Hepatocyte (in vitro differentiated cells): Measurements from ENCODE around the gene RAMAC. TPM values are rescaled to one million over a fixed set of nuclear protein-coding genes. Genes with fewer than 3 reads are reported as not detected.
"Not testable (repeated sequence)": the region's sequence is repeated elsewhere in the genome, so short reads cannot be mapped to it uniquely, and the experiment has no call there.

Experiments
- DNase-seq: peaks from one replicate; pipeline ENCODE4 v3.0.0-alpha.2; 2016; ENCODE audit warnings: low spot score
- H2AFZ ChIP-seq: fragments of 200-600 bp; sonication (generic); 2 replicates; pipeline ENCODE4 v1.6.0; 2016; ENCODE audit warnings: antibody characterized with exemption, mild to moderate bottlenecking
- H3K27ac ChIP-seq: fragments of 200-600 bp; sonication (generic); 2 replicates; pipeline ENCODE4 v1.5.1; 2016; ENCODE audit warnings: mild to moderate bottlenecking
- H3K27me3 ChIP-seq: fragments of 200-600 bp; sonication (generic); 2 replicates; pipeline ENCODE4 v1.6.1; 2016
- H3K36me3 ChIP-seq: fragments of 200-600 bp; sonication (generic); replicated peaks from 2 replicates; pipeline ENCODE4 v1.5.1; 2016; ENCODE audit warnings: low read depth; ENCODE audit not compliant: insufficient read depth
- H3K4me1 ChIP-seq: fragments of 200-600 bp; sonication (generic); 2 replicates; pipeline ENCODE4 v1.5.1; 2016; ENCODE audit warnings: mild to moderate bottlenecking, moderate library complexity; ENCODE audit not compliant: insufficient read depth
- H3K4me2 ChIP-seq: fragments of 200-600 bp; sonication (generic); 2 replicates; pipeline ENCODE4 v1.6.0; 2016
- H3K4me3 ChIP-seq: fragments of 200-600 bp; sonication (generic); 2 replicates; pipeline ENCODE4 v1.5.1; 2016; ENCODE audit warnings: mild to moderate bottlenecking
- H3K79me2 ChIP-seq: fragments of 200-600 bp; sonication (generic); 2 replicates; pipeline ENCODE4 v1.6.0; 2017; ENCODE audit warnings: mild to moderate bottlenecking
- H3K9me2 ChIP-seq: fragments of 200-600 bp; sonication (generic); replicated peaks from 2 replicates; pipeline ENCODE4 v1.6.0; 2017; ENCODE audit warnings: mild to moderate bottlenecking; ENCODE audit not compliant: insufficient read depth
- H3K9me3 ChIP-seq: fragments of 200-600 bp; sonication (generic); 2 replicates; pipeline ENCODE4 v1.5.1; 2016; ENCODE audit warnings: low read depth, mild to moderate bottlenecking
- H4K20me1 ChIP-seq: fragments of 200-600 bp; sonication (generic); 2 replicates; pipeline ENCODE4 v1.6.0; 2016; ENCODE audit warnings: mild to moderate bottlenecking; ENCODE audit not compliant: insufficient read depth, poor library complexity, severe bottlenecking
- EZH2 ChIP-seq: fragments of 200-600 bp; sonication (generic); IDR thresholded peaks from 2 replicates; pipeline ENCODE4 v1.6.1; 2016; ENCODE audit warnings: antibody characterized with exemption, mild to moderate bottlenecking, borderline replicate concordance
- EZH2phosphoT487 ChIP-seq: fragments of 200-600 bp; sonication (generic); IDR thresholded peaks from one replicate; pipeline ENCODE4 v1.6.1; 2018; ENCODE audit warnings: antibody characterized with exemption, mild to moderate bottlenecking, low read depth, moderate library complexity; ENCODE audit not compliant: unreplicated experiment, severe bottlenecking
- WGBS: methylation state at CpG from one replicate; pipeline ENCODE4 v1.1.6; 2016; ENCODE audit warnings: low lambda C conversion rate; ENCODE audit errors: missing lambda C conversion rate; 5-methylcytosine and 5-hydroxymethylcytosine counted together
- polyA plus RNA-seq: library from polyadenylated mRNA; unstranded; fragments of >200 nt; fragmentation: Nextera tagmentation; extraction: Ambion mirVana; gene quantifications from 2 replicates; pipeline ENCODE4 v1.2.1, GENCODE V29; 2016
- total RNA-seq: library from RNA; depleted of rRNA; stranded (reverse); fragments of >200 nt; gene quantifications from 2 replicates; pipeline ENCODE4 v1.2.3, GENCODE V29; 2014
- TF ChIP-seq, protein P1 (sequence below): fragments of 200-600 bp; sonication (generic); IDR thresholded peaks from 2 replicates; pipeline ENCODE4 v1.5.1; 2016; ENCODE audit warnings: antibody characterized with exemption, mild to moderate bottlenecking; ENCODE audit not compliant: poor library complexity

Gene RAMAC
- total and polyA plus RNA-seq, 2 experiments from 2014 or later: 55.5 to 64.1 TPM

- TF ChIP-seq EZH2: no peak
- TF ChIP-seq, protein P1, sequence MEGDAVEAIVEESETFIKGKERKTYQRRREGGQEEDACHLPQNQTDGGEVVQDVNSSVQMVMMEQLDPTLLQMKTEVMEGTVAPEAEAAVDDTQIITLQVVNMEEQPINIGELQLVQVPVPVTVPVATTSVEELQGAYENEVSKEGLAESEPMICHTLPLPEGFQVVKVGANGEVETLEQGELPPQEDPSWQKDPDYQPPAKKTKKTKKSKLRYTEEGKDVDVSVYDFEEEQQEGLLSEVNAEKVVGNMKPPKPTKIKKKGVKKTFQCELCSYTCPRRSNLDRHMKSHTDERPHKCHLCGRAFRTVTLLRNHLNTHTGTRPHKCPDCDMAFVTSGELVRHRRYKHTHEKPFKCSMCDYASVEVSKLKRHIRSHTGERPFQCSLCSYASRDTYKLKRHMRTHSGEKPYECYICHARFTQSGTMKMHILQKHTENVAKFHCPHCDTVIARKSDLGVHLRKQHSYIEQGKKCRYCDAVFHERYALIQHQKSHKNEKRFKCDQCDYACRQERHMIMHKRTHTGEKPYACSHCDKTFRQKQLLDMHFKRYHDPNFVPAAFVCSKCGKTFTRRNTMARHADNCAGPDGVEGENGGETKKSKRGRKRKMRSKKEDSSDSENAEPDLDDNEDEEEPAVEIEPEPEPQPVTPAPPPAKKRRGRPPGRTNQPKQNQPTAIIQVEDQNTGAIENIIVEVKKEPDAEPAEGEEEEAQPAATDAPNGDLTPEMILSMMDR: no peak
- TF ChIP-seq EZH2phosphoT487: no peak
- Histone ChIP-seq H3K4me1 (peaks cover 7% of the 10 kb centered on the region), H3K79me2 (peaks cover 10% of the 10 kb centered on the region), H3K27ac (no peak overlapping the region), H4K20me1 (no peaks in the 10 kb centered on the region), H3K36me3 (no peaks in the 10 kb centered on the region), H3K27me3 (no peaks in the 10 kb centered on the region), H2AFZ (no peak overlapping the region), H3K9me3 (no peaks in the 10 kb centered on the region), H3K4me3 (no peak overlapping the region), H3K9me2 (no peaks in the 10 kb centered on the region), H3K4me2 (no peak overlapping the region)
- 100% methylated on average over 5 of the region's 5 CpGs for WGBS
- no peak for DNase-seq
Observed at GRCh38 chr15:83016906-83017305, 30.9 kb downstream of the RAMAC start.

GRCh38 chr15:83018436-83018835 is 32.4 kb downstream of the RAMAC start:
- 94% methylated on average over 2 of the region's 2 CpGs for WGBS
- Histone ChIP-seq H3K27ac (no peak overlapping the region), H3K4me1 (no peaks in the 10 kb centered on the region), H3K9me3 (no peaks in the 10 kb centered on the region), H3K4me2 (no peak overlapping the region), H3K79me2 (peaks cover 3% of the 10 kb centered on the region), H3K27me3 (no peaks in the 10 kb centered on the region), H3K36me3 (no peaks in the 10 kb centered on the region), H2AFZ (no peak overlapping the region), H3K4me3 (no peak overlapping the region), H3K9me2 (no peaks in the 10 kb centered on the region), H4K20me1 (no peaks in the 10 kb centered on the region)
- DNase-seq: no peak
- TF ChIP-seq, protein P1: no peak
- TF ChIP-seq EZH2phosphoT487: no peak
- no peak for TF ChIP-seq EZH2

- Histone ChIP-seq H3K9me2 (no peaks in the 10 kb centered on the region), H3K9me3 (no peaks in the 10 kb centered on the region), H3K79me2 (peaks cover 37% of the 10 kb centered on the region), H2AFZ (no peak overlapping the region), H3K4me1 (no peaks in the 10 kb centered on the region), H4K20me1 (peaks cover 7% of the 10 kb centered on the region), H3K27me3 (no peaks in the 10 kb centered on the region), H3K4me2 (no peak overlapping the region), H3K27ac (no peak overlapping the region), H3K4me3 (no peak overlapping the region), H3K36me3 (peaks cover 6% of the 10 kb centered on the region)
- no peak for DNase-seq
- TF ChIP-seq EZH2 (no peak), EZH2phosphoT487 (no peak)
- TF ChIP-seq, protein P1: no peak
- WGBS: 90% methylated on average over 8 of the region's 8 CpGs
Observed at GRCh38 chr15:83030021-83030420, 44.0 kb downstream of the RAMAC start.

DNA sequence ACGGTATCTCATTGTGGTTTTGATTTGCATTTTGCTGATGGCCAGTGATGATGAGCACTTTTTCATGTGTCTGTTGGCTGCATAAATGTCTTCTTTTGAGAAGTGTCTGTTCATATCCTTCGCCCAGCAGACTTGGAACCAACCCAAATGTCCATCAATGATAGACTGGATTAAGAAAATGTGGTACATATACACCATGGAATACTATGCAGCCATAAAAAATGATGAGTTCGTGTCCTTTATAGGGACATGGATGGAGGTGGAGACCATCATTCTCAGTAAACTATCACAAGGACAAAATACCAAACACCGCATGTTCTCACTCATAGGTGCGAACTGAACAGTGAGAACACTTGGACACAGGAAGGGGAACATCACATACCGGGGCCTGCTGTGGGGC is 45.2 kb downstream of the RAMAC start:
- not testable (repeated sequence) for H4K20me1 ChIP-seq, H3K27me3 ChIP-seq, H3K9me2 ChIP-seq, H3K9me3 ChIP-seq, H3K4me1 ChIP-seq, H3K27ac ChIP-seq, H2AFZ ChIP-seq, H3K36me3 ChIP-seq, H3K4me3 ChIP-seq, DNase-seq, H3K4me2 ChIP-seq
- WGBS: 98% methylated on average over 6 of the region's 6 CpGs
- H3K79me2 ChIP-seq: peaks cover 49% of the 10 kb centered on the region
